Lower leg skin (tissue), 4 donors: ENCODE measurements around the gene CRNKL1. TPM values are rescaled to one million over a fixed set of nuclear protein-coding genes. Genes with fewer than 3 reads are reported as not detected.

Experiments
- DNase-seq, 2 donors: peaks; one replicate each; pipeline ENCODE4 v3.0.0-alpha.2; 2019; ENCODE audit warnings: low spot score in 2 of 2
- H3K4me3 ChIP-seq: fragments of 200-600 bp; sonication (generic); 2 replicates; pipeline ENCODE4 v1.5.1; 2017; ENCODE audit warnings: mild to moderate bottlenecking, low read depth; ENCODE audit not compliant: poor library complexity, severe bottlenecking
- POLR2A ChIP-seq, 2 donors: fragments of 450-650 bp; IDR thresholded peaks; one replicate each; pipeline ENCODE4 v1.6.1; 2016 to 2017; ENCODE audit warnings: antibody characterized with exemption in 2 of 2, mild to moderate bottlenecking in 1 of 2, moderate library complexity in 1 of 2
- WGBS, 2 donors: methylation state at CpG; one replicate each; pipeline ENCODE4 v1.1.5; 2018; 5-methylcytosine and 5-hydroxymethylcytosine counted together
- intact Hi-C: fragments of 100-400 bp; cut with DNase I; formaldehyde crosslinking; loops from one replicate; pipeline ENCODE4 v1.15.0; 2023; ENCODE audit warnings: low total_unique reads
- total RNA-seq, 4 donors: library from RNA; depleted of rRNA; stranded (reverse); fragments of >200 nt; gene quantifications; one replicate each; pipeline ENCODE4 v1.1.0, GENCODE V29; 2016
- TF ChIP-seq, protein P1 (sequence below), 3 donors: fragments of 450-650 bp; IDR thresholded peaks; one replicate each; pipeline ENCODE4 v1.5.1; 2016; ENCODE audit warnings: antibody characterized with exemption in 3 of 3, mild to moderate bottlenecking in 3 of 3, moderate library complexity in 2 of 3

Gene CRNKL1
- 10 to 100 TPM; 19.5 to 25.3 (median 20.7) TPM for total RNA-seq

GRCh38 chr20:20052074-20052970 is at the start of gene CRNKL1, which contains the start of gene CFAP61:
Gene CRNKL1, minus strand, starts transcription at chr20:20052466. Its CDS starts 124 bp downstream, at chr20:20052342.
Gene CFAP61, plus strand, starts transcription at chr20:20052532. Its CDS starts 4,122 bp downstream, at chr20:20056654.
- WGBS, 2 donors: 0% methylated on average over 43 to 64 of the region's 67 CpGs
- TF ChIP-seq POLR2A (IDR thresholded peaks at IDR 0.05): no peak
- TF ChIP-seq, protein P1, sequence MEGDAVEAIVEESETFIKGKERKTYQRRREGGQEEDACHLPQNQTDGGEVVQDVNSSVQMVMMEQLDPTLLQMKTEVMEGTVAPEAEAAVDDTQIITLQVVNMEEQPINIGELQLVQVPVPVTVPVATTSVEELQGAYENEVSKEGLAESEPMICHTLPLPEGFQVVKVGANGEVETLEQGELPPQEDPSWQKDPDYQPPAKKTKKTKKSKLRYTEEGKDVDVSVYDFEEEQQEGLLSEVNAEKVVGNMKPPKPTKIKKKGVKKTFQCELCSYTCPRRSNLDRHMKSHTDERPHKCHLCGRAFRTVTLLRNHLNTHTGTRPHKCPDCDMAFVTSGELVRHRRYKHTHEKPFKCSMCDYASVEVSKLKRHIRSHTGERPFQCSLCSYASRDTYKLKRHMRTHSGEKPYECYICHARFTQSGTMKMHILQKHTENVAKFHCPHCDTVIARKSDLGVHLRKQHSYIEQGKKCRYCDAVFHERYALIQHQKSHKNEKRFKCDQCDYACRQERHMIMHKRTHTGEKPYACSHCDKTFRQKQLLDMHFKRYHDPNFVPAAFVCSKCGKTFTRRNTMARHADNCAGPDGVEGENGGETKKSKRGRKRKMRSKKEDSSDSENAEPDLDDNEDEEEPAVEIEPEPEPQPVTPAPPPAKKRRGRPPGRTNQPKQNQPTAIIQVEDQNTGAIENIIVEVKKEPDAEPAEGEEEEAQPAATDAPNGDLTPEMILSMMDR (IDR thresholded peaks at IDR 0.05): peak in 1 of 3 donors; percentile 61
- peak within 1 kb of the TSS; percentile 98 for H3K4me3 ChIP-seq
- intact Hi-C loops: no loop called here
- peak; percentile 96 to 99 for DNase-seq

DNA sequence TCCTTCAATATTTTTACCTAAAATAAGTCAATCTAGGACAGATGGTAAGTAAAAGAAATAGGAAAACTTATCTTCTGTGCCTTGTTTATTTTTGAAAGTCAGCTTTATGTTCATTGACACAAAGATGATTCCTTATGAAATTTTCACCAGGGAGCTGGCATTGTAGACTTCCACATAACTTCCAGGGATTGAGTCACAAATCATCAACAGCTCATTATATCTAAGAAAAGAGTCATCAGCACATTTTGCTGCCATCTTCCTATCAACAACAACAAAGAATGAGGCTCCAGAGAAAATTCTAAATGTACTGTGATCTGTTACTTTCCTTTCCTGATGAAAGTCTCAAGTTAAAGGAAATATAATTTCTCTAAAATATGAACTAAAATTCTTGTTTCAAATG is 48.6 kb upstream of the CRNKL1 start:
- intact Hi-C loops: no loop called here
- TF ChIP-seq POLR2A (IDR thresholded peaks at IDR 0.05): no peak
- TF ChIP-seq, protein P1 (IDR thresholded peaks at IDR 0.05): no peak

GRCh38 chr20:20096421-20096820 is 44.2 kb upstream of the CRNKL1 start:
- DNase-seq: peak; percentile 45 to 88
- TF ChIP-seq, protein P1 (IDR thresholded peaks at IDR 0.05): no peak
- TF ChIP-seq POLR2A (IDR thresholded peaks at IDR 0.05): no peak
- H3K4me3 ChIP-seq: no peak overlapping the region
- WGBS, 2 donors: 72 to 82% methylated on average over 11 of the region's 11 CpGs
- intact Hi-C loops: no loop called here

More for the DNA sequence above, 48.6 kb upstream of the CRNKL1 start:
- DNase-seq: no peak
- H3K4me3 ChIP-seq: no peak overlapping the region

DNA sequence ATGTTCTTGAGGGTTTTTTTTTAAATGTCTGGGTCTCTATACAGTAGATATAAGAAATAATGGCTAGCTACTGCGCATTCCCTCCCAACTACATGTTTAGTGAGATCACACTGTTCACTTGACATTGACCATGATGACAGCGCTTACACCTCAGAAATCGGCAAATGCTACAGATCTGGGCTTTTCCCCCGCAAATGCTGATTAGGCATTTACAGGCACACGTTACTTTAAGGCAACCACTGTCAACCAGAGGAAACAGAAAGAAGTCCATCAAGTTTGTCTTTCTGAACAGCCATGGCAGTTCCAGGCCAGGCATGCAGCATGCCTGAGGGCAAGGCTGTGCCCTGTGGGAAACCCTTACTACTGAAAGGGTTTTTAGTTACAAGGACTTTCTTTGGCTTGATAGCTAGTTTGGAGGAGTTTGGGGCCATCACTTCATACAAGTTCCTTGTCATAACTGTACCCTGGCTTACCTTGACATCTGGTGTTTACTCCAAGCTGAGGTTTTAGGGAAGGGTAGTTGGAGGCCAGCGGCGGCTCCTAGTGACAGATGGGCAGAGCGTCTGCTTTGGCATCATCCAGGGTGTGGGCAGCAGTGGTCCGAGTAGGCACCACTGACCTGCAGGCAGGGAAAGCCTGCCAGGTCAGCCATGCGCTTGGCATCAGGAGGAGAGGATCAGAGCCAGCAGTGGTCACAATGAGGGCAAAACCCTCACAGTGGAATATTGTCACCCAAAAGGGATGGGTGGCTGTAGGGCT is 43.0 kb upstream of the CRNKL1 start:
- H3K4me3 ChIP-seq: no peak overlapping the region
- no peak for DNase-seq
- TF ChIP-seq POLR2A (IDR thresholded peaks at IDR 0.05): no peak
- TF ChIP-seq, protein P1 (IDR thresholded peaks at IDR 0.05): no peak
- WGBS, 2 donors: 84 to 90% methylated on average over 10 of the region's 10 CpGs
- intact Hi-C loops: no loop called here

DNA sequence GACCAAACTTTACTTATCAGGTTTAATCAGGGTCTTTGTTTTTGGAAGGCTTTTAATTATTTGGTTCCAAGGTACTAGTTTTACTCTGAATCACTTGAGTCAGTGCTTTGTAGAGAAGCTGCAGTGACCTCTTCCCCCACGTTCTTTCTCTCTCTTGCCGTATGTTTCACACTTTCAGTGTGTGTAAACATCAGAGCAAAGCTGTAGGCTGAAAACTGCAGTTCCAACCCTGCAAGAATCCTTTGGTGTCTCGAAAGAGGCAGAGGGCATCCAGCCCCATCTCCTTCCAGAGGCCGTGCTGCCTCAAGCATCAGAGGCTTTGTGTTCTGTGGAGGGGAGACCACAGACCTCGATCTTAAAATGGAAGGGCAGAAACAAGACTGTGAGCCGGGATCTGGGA is 42.1 kb upstream of the CRNKL1 start:
- intact Hi-C loops: no loop called here
- TF ChIP-seq, protein P1 (IDR thresholded peaks at IDR 0.05): no peak
- TF ChIP-seq POLR2A (IDR thresholded peaks at IDR 0.05): no peak
- DNase-seq: no peak
- H3K4me3 ChIP-seq: no peak overlapping the region
- WGBS, 2 donors: 88 to 90% methylated on average over 6 of the region's 6 CpGs
